GM12865 (cell line): ENCODE data around the gene SELENOI.

Experiments used
- DNase-seq: peaks from one replicate; pipeline ENCODE4 v3.0.0; 2010; ENCODE audit warnings: low read depth
- H3K4me3 ChIP-seq: 2 replicates; pipeline ENCODE4 v1.5.1; 2011; ENCODE audit warnings: mild to moderate bottlenecking, low read depth, low read length, control low read depth
- TF ChIP-seq, protein P1 (sequence below): IDR thresholded peaks from 2 replicates; pipeline ENCODE4 v1.5.1; 2011; ENCODE audit warnings: low read length, control low read depth, low read depth, inconsistent platforms; ENCODE audit not compliant: insufficient read depth; ENCODE audit errors: missing control alignments

SELENOI gene

DNA sequence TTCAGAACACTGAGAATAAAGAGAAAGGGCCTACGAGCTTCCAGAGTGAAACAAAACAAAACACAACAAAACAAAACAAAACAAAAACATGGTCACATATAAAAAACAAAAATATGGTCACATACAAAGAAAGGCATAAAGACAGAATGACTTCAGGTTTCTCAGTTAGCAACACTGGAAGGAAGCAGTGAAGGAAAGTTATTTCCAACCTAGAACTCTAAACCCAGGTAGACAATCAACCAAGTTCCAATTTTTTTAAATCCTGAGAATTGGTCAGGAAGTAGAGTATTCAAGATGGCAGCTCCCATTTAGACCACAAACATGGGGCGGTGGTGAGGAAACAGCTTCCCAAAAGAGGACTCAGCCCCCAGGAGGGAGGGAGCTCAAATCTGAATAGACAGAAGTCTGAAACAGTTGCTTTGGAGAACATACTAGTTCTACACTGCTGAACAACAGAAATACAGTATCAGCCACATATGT lies 64.9 kb downstream of the SELENOI start:
- no peak for DNase-seq
- H3K4me3 ChIP-seq, result no peak overlapping the region
- TF ChIP-seq, protein P1, sequence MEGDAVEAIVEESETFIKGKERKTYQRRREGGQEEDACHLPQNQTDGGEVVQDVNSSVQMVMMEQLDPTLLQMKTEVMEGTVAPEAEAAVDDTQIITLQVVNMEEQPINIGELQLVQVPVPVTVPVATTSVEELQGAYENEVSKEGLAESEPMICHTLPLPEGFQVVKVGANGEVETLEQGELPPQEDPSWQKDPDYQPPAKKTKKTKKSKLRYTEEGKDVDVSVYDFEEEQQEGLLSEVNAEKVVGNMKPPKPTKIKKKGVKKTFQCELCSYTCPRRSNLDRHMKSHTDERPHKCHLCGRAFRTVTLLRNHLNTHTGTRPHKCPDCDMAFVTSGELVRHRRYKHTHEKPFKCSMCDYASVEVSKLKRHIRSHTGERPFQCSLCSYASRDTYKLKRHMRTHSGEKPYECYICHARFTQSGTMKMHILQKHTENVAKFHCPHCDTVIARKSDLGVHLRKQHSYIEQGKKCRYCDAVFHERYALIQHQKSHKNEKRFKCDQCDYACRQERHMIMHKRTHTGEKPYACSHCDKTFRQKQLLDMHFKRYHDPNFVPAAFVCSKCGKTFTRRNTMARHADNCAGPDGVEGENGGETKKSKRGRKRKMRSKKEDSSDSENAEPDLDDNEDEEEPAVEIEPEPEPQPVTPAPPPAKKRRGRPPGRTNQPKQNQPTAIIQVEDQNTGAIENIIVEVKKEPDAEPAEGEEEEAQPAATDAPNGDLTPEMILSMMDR, result no peak

DNA sequence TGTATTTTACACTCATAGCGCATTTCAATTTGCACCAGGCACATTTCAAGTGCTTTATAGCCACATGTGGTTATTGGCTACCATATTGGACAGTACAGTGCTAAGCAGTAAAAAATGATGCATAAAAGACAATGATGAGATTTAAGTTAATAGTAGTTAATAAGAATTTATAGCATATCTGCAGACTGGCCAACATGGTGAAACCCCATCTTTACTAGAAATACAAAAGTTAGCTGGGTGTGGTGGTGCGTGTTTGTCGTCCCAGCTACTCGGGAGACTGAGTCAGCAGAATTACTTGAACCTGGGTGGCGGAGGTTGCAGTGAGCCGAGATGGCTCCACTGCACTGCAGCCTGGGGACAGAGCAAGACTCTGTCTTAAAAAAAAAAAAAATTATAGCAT lies 65.5 kb downstream of the SELENOI start:
- no peak overlapping the region for H3K4me3 ChIP-seq
- TF ChIP-seq, protein P1, result no peak
- DNase-seq, result no peak

DNA sequence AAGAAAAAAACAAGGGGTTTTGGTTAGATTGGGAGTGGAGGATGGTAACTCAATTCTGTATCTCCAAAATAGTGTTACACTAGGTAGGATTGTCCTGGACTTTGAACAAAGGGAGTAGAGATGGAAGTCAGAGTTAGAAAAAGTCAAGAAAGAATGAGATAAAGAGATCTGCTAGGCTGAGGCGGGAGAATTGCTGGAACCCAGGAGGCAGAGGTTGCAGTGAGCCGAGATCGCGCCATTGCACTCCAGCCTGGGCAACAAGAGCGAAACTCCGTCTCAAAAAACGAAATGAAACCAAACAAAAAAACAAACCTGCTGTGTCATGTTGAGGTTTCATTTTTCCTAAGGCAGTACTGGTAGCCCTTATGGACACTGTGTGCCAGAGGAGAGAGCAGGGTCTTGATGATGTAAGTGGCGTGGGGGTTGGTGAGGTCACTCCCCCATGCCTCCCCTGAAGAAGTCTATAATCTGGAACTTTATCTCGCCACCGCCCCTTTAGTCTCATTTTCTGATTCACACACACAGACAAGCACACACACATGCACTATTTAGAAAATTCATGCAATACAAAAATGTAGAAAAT lies 66.2 kb downstream of the SELENOI start:
- DNase-seq, result peak; percentile 71
- H3K4me3 ChIP-seq, result peak overlapping the region; percentile 28
- TF ChIP-seq, protein P1, result no peak

DNA sequence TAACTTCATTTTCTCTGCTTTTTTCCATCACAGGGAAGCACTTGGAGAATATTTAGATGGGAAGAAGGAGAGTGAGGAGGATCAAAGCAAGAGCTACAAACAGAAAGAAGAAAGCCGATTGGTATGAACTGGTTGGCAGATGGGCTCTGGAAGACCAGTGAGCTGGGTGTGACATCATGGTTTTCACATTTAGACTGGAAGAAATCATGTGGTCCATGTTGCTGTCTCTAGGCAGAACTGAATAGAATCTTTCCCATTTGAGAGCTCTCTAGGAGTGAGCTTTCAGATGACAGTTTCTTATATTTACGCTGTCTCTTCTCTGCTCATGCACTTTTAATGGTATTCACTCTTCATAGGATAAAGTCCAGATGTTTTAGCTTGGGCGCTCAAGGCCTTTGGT lies 68.4 kb downstream of the SELENOI start:
- DNase-seq, result no peak
- no peak overlapping the region for H3K4me3 ChIP-seq
- TF ChIP-seq, protein P1, result no peak

DNA sequence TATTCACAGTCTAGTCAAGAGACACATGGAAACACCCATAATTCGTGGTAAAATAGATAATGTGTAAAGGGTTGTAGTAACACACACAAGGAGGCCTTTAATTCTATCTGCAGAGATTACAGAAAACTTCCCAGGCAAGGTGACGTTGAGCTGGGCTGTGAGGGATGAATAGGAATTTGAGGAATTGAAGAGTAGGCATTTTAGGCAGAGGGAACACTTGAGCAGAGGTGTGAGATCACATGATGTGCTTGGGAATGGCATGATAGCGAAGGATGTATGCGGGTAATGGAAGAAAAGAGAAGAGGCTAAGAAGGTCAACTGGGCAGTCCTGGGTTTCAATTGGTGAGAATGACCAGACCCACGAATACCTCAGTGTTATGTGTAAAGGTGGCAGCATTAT lies 76.0 kb downstream of the SELENOI start:
- H3K4me3 ChIP-seq, result no peak overlapping the region
- no peak for DNase-seq
- TF ChIP-seq, protein P1, result no peak

GRCh38 chr2:26422947-26423629 lies 77.1 kb downstream of the SELENOI start:
- no peak for DNase-seq
- H3K4me3 ChIP-seq, result no peak overlapping the region
- TF ChIP-seq, protein P1, result no peak
